Measurements from ENCODE around the gene BCL2L14.

The BCL2L14 gene

GRCh38 chr12:12115514-12115913 lies 44.8 kb downstream of the BCL2L14 start:
- TF ChIP-seq YY1 (IDR thresholded peaks at IDR 0.05; ENCODE audit: insufficient read depth, insufficient read length) (no peak), SUZ12 (IDR thresholded peaks at IDR 0.05; ENCODE audit: extremely low read depth, insufficient read depth, insufficient read length) (no peak), ZNF274 (IDR thresholded peaks at IDR 0.05; ENCODE audit: low read depth, low read length) (no peak)
- Histone ChIP-seq H3K9me3 (ENCODE audit: insufficient read depth, low read length) (no peaks in the 10 kb centered on the region), H3K4me3 (ENCODE audit: insufficient read length, low read depth) (no peak overlapping the region), H3K27me3 (ENCODE audit: insufficient read depth, insufficient read length) (no peaks in the 10 kb centered on the region), H3K9ac (ENCODE audit: insufficient read length, low read depth) (no peak overlapping the region), H3K4me1 (ENCODE audit: insufficient read depth, insufficient read length) (no peaks in the 10 kb centered on the region), H3K36me3 (ENCODE audit: insufficient read depth, insufficient read length, low read length) (peaks cover 29% of the 10 kb centered on the region)
- DNase-seq (ENCODE audit: low read depth, low spot score) = no peak

GRCh38 chr12:12116677-12117076 lies 45.9 kb downstream of the BCL2L14 start:
- peaks cover 39% of the 10 kb centered on the region for H3K36me3 ChIP-seq (ENCODE audit: insufficient read depth, insufficient read length, low read length)
- DNase-seq (ENCODE audit: low read depth, low spot score) = no peak
- no peaks in the 10 kb centered on the region for H3K9me3 ChIP-seq (ENCODE audit: insufficient read depth, low read length)
- H3K4me1 ChIP-seq (ENCODE audit: insufficient read depth, insufficient read length) = no peaks in the 10 kb centered on the region
- H3K4me3 ChIP-seq (ENCODE audit: insufficient read length, low read depth) = no peak overlapping the region
- H3K27me3 ChIP-seq (ENCODE audit: insufficient read depth, insufficient read length) = no peaks in the 10 kb centered on the region
- H3K9ac ChIP-seq (ENCODE audit: insufficient read length, low read depth) = no peak overlapping the region
- TF ChIP-seq YY1 (IDR thresholded peaks at IDR 0.05; ENCODE audit: insufficient read depth, insufficient read length) = no peak
- TF ChIP-seq ZNF274 (IDR thresholded peaks at IDR 0.05; ENCODE audit: low read depth, low read length) = no peak
- TF ChIP-seq SUZ12 (IDR thresholded peaks at IDR 0.05; ENCODE audit: extremely low read depth, insufficient read depth, insufficient read length) = no peak

GRCh38 chr12:12121061-12121460 lies 50.3 kb downstream of the BCL2L14 start:
- no peak for DNase-seq (ENCODE audit: low read depth, low spot score)
- no peaks in the 10 kb centered on the region for H3K4me1 ChIP-seq (ENCODE audit: insufficient read depth, insufficient read length)
- TF ChIP-seq ZNF274 (IDR thresholded peaks at IDR 0.05; ENCODE audit: low read depth, low read length) (no peak), YY1 (IDR thresholded peaks at IDR 0.05; ENCODE audit: insufficient read depth, insufficient read length) (no peak), SUZ12 (IDR thresholded peaks at IDR 0.05; ENCODE audit: extremely low read depth, insufficient read depth, insufficient read length) (no peak)
- H3K36me3 ChIP-seq (ENCODE audit: insufficient read depth, insufficient read length, low read length) = peaks cover 70% of the 10 kb centered on the region
- H3K9me3 ChIP-seq (ENCODE audit: insufficient read depth, low read length) = no peaks in the 10 kb centered on the region
- no peaks in the 10 kb centered on the region for H3K27me3 ChIP-seq (ENCODE audit: insufficient read depth, insufficient read length)
- H3K4me3 ChIP-seq (ENCODE audit: insufficient read length, low read depth) = no peak overlapping the region
- no peak overlapping the region for H3K9ac ChIP-seq (ENCODE audit: insufficient read length, low read depth)

GRCh38 chr12:12123036-12123604 lies 52.4 kb downstream of the BCL2L14 start:
- H3K36me3 ChIP-seq (ENCODE audit: insufficient read depth, insufficient read length, low read length) = peaks cover 86% of the 10 kb centered on the region
- H3K4me3 ChIP-seq (ENCODE audit: insufficient read length, low read depth) = no peak overlapping the region
- H3K27me3 ChIP-seq (ENCODE audit: insufficient read depth, insufficient read length) = no peaks in the 10 kb centered on the region
- DNase-seq (ENCODE audit: low read depth, low spot score) = no peak
- no peaks in the 10 kb centered on the region for H3K9me3 ChIP-seq (ENCODE audit: insufficient read depth, low read length)
- H3K4me1 ChIP-seq (ENCODE audit: insufficient read depth, insufficient read length) = no peaks in the 10 kb centered on the region
- no peak for TF ChIP-seq YY1 (IDR thresholded peaks at IDR 0.05; ENCODE audit: insufficient read depth, insufficient read length)
- TF ChIP-seq SUZ12 (IDR thresholded peaks at IDR 0.05; ENCODE audit: extremely low read depth, insufficient read depth, insufficient read length) = no peak
- TF ChIP-seq ZNF274 (IDR thresholded peaks at IDR 0.05; ENCODE audit: low read depth, low read length) = no peak
- no peak overlapping the region for H3K9ac ChIP-seq (ENCODE audit: insufficient read length, low read depth)

GRCh38 chr12:12126551-12126950 lies 55.8 kb downstream of the BCL2L14 start:
- H3K4me3 ChIP-seq (ENCODE audit: insufficient read length, low read depth) = no peak overlapping the region
- peaks cover 88% of the 10 kb centered on the region for H3K36me3 ChIP-seq (ENCODE audit: insufficient read depth, insufficient read length, low read length)
- H3K9me3 ChIP-seq (ENCODE audit: insufficient read depth, low read length) = no peaks in the 10 kb centered on the region
- TF ChIP-seq YY1 (IDR thresholded peaks at IDR 0.05; ENCODE audit: insufficient read depth, insufficient read length) (no peak), SUZ12 (IDR thresholded peaks at IDR 0.05; ENCODE audit: extremely low read depth, insufficient read depth, insufficient read length) (no peak), ZNF274 (IDR thresholded peaks at IDR 0.05; ENCODE audit: low read depth, low read length) (no peak)
- DNase-seq (ENCODE audit: low read depth, low spot score) = no peak
- H3K9ac ChIP-seq (ENCODE audit: insufficient read length, low read depth) = no peak overlapping the region
- H3K27me3 ChIP-seq (ENCODE audit: insufficient read depth, insufficient read length) = no peaks in the 10 kb centered on the region
- H3K4me1 ChIP-seq (ENCODE audit: insufficient read depth, insufficient read length) = no peaks in the 10 kb centered on the region

GRCh38 chr12:12127304-12127703 lies 56.6 kb downstream of the BCL2L14 start:
- no peak overlapping the region for H3K4me3 ChIP-seq (ENCODE audit: insufficient read length, low read depth)
- H3K36me3 ChIP-seq (ENCODE audit: insufficient read depth, insufficient read length, low read length) = peaks cover 87% of the 10 kb centered on the region
- H3K9me3 ChIP-seq (ENCODE audit: insufficient read depth, low read length) = no peaks in the 10 kb centered on the region
- H3K9ac ChIP-seq (ENCODE audit: insufficient read length, low read depth) = no peak overlapping the region
- TF ChIP-seq YY1 (IDR thresholded peaks at IDR 0.05; ENCODE audit: insufficient read depth, insufficient read length) (no peak), SUZ12 (IDR thresholded peaks at IDR 0.05; ENCODE audit: extremely low read depth, insufficient read depth, insufficient read length) (no peak), ZNF274 (IDR thresholded peaks at IDR 0.05; ENCODE audit: low read depth, low read length) (no peak)
- no peaks in the 10 kb centered on the region for H3K4me1 ChIP-seq (ENCODE audit: insufficient read depth, insufficient read length)
- no peak for DNase-seq (ENCODE audit: low read depth, low spot score)
- no peaks in the 10 kb centered on the region for H3K27me3 ChIP-seq (ENCODE audit: insufficient read depth, insufficient read length)

GRCh38 chr12:12128670-12129069 lies 57.9 kb downstream of the BCL2L14 start:
- H3K27me3 ChIP-seq (ENCODE audit: insufficient read depth, insufficient read length) = no peaks in the 10 kb centered on the region
- DNase-seq (ENCODE audit: low read depth, low spot score) = no peak
- peaks cover 77% of the 10 kb centered on the region for H3K36me3 ChIP-seq (ENCODE audit: insufficient read depth, insufficient read length, low read length)
- H3K4me1 ChIP-seq (ENCODE audit: insufficient read depth, insufficient read length) = no peaks in the 10 kb centered on the region
- no peak overlapping the region for H3K4me3 ChIP-seq (ENCODE audit: insufficient read length, low read depth)
- no peak overlapping the region for H3K9ac ChIP-seq (ENCODE audit: insufficient read length, low read depth)
- no peaks in the 10 kb centered on the region for H3K9me3 ChIP-seq (ENCODE audit: insufficient read depth, low read length)
- TF ChIP-seq SUZ12 (IDR thresholded peaks at IDR 0.05; ENCODE audit: extremely low read depth, insufficient read depth, insufficient read length) = no peak
- TF ChIP-seq ZNF274 (IDR thresholded peaks at IDR 0.05; ENCODE audit: low read depth, low read length) = no peak
- TF ChIP-seq YY1 (IDR thresholded peaks at IDR 0.05; ENCODE audit: insufficient read depth, insufficient read length) = no peak
